ENCODE measurements around the gene SCD5. TPM values are rescaled to one million over a fixed set of nuclear protein-coding genes. Genes with fewer than 3 reads are reported as not detected.

SCD5 gene
- total and polyA plus RNA-seq, 2 experiments from 2014 or later, result 0.79 to 1.6 TPM

- H3K27ac Mint-ChIP-seq, result no peak overlapping the region
- no peaks in the 10 kb centered on the region for H3K9me3 Mint-ChIP-seq
- DNase-seq (ENCODE audit: low spot score) (no peak), ATAC-seq (no peak)
- no peak overlapping the region for H3K4me3 ChIP-seq
- H3K27me3 ChIP-seq (ENCODE audit: insufficient read depth), result no peaks in the 10 kb centered on the region
- peaks cover 21% of the 10 kb centered on the region for H3K4me1 Mint-ChIP-seq
- H4K20me1 ChIP-seq (replicated peaks; ENCODE audit: insufficient read depth), result no peaks in the 10 kb centered on the region
- peaks cover 7% of the 10 kb centered on the region; the same call in 1 of the 2 replicates for H3K4me1 ChIP-seq (ENCODE audit: insufficient read depth)
- H2AFZ ChIP-seq, result no peak overlapping the region
- H3K4me3 Mint-ChIP-seq, result no peak overlapping the region
- no peaks in the 10 kb centered on the region for H3K36me3 Mint-ChIP-seq (ENCODE audit: low read depth)
- no peak overlapping the region for H3K4me2 ChIP-seq
- H3F3A ChIP-seq (replicated peaks; ENCODE audit: low read depth), result no peaks in the 10 kb centered on the region
- no peaks in the 10 kb centered on the region for H3K36me3 ChIP-seq (ENCODE audit: insufficient read depth)
- TF ChIP-seq, protein P1, sequence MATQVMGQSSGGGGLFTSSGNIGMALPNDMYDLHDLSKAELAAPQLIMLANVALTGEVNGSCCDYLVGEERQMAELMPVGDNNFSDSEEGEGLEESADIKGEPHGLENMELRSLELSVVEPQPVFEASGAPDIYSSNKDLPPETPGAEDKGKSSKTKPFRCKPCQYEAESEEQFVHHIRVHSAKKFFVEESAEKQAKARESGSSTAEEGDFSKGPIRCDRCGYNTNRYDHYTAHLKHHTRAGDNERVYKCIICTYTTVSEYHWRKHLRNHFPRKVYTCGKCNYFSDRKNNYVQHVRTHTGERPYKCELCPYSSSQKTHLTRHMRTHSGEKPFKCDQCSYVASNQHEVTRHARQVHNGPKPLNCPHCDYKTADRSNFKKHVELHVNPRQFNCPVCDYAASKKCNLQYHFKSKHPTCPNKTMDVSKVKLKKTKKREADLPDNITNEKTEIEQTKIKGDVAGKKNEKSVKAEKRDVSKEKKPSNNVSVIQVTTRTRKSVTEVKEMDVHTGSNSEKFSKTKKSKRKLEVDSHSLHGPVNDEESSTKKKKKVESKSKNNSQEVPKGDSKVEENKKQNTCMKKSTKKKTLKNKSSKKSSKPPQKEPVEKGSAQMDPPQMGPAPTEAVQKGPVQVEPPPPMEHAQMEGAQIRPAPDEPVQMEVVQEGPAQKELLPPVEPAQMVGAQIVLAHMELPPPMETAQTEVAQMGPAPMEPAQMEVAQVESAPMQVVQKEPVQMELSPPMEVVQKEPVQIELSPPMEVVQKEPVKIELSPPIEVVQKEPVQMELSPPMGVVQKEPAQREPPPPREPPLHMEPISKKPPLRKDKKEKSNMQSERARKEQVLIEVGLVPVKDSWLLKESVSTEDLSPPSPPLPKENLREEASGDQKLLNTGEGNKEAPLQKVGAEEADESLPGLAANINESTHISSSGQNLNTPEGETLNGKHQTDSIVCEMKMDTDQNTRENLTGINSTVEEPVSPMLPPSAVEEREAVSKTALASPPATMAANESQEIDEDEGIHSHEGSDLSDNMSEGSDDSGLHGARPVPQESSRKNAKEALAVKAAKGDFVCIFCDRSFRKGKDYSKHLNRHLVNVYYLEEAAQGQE (IDR thresholded peaks at IDR 0.05; ENCODE audit: unreplicated experiment), result no peak
- TF ChIP-seq, protein P2, sequence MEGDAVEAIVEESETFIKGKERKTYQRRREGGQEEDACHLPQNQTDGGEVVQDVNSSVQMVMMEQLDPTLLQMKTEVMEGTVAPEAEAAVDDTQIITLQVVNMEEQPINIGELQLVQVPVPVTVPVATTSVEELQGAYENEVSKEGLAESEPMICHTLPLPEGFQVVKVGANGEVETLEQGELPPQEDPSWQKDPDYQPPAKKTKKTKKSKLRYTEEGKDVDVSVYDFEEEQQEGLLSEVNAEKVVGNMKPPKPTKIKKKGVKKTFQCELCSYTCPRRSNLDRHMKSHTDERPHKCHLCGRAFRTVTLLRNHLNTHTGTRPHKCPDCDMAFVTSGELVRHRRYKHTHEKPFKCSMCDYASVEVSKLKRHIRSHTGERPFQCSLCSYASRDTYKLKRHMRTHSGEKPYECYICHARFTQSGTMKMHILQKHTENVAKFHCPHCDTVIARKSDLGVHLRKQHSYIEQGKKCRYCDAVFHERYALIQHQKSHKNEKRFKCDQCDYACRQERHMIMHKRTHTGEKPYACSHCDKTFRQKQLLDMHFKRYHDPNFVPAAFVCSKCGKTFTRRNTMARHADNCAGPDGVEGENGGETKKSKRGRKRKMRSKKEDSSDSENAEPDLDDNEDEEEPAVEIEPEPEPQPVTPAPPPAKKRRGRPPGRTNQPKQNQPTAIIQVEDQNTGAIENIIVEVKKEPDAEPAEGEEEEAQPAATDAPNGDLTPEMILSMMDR (conservative IDR thresholded peaks at IDR 0.05; ENCODE audit: low read depth in 2 of 2), result no peak
- no peak for TF ChIP-seq CREB1 (CRISPR knock-in tag; IDR thresholded peaks at IDR 0.05; ENCODE audit: low read depth)
- no peak for TF ChIP-seq POLR2AphosphoS5 (IDR thresholded peaks at IDR 0.05; ENCODE audit: low read depth)
- TF ChIP-seq NANOG (IDR thresholded peaks at IDR 0.05; ENCODE audit: borderline replicate concordance), result no peak
- TF ChIP-seq EZH2phosphoT487 (IDR thresholded peaks at IDR 0.05; ENCODE audit: unreplicated experiment), result no peak
- TF ChIP-seq EZH2 (IDR thresholded peaks at IDR 0.05; ENCODE audit: low read depth, unreplicated experiment), result no peak
- no peak for TF ChIP-seq ZNF114 (CRISPR knock-in tag; IDR thresholded peaks at IDR 0.05)
- H3K27me3 Mint-ChIP-seq (ENCODE audit: insufficient read depth, low read depth, poor library complexity), result no peaks in the 10 kb centered on the region
- H3K27ac ChIP-seq (ENCODE audit: low read depth), result no peak overlapping the region
- 0 out of 2 replicates have a peak, but pooled peaks cover 6% of the 10 kb centered on the region for H3K9me2 ChIP-seq (ENCODE audit: insufficient read depth)
- no peaks in the 10 kb centered on the region for H3K79me2 ChIP-seq (replicated peaks; ENCODE audit: insufficient read depth)
These were observed 89.6 kb downstream of the SCD5 start for GRCh38 chr4:82708982-82709381.

- Mint-ChIP-seq H3K36me3 (ENCODE audit: low read depth) (no peaks in the 10 kb centered on the region), H3K4me1 (peaks cover 21% of the 10 kb centered on the region), H3K27me3 (ENCODE audit: insufficient read depth, low read depth, poor library complexity) (no peaks in the 10 kb centered on the region), H3K4me3 (no peak overlapping the region), H3K9me3 (no peaks in the 10 kb centered on the region), H3K27ac (no peak overlapping the region)
- no peaks in the 10 kb centered on the region for H3K36me3 ChIP-seq (ENCODE audit: insufficient read depth)
- TF ChIP-seq, protein P2 (conservative IDR thresholded peaks at IDR 0.05; ENCODE audit: low read depth in 2 of 2), result no peak
- TF ChIP-seq ETS1 (IDR thresholded peaks at IDR 0.05), result no peak
- TF ChIP-seq NANOG (IDR thresholded peaks at IDR 0.05; ENCODE audit: borderline replicate concordance), result no peak
- TF ChIP-seq EZH2 (IDR thresholded peaks at IDR 0.05; ENCODE audit: low read depth, unreplicated experiment), result no peak
- 0 out of 2 replicates have a peak, but pooled peaks cover 6% of the 10 kb centered on the region for H3K9me2 ChIP-seq (ENCODE audit: insufficient read depth)
- H3K4me1 ChIP-seq (ENCODE audit: insufficient read depth), result peaks cover 7% of the 10 kb centered on the region; the same call in 1 of the 2 replicates
- H3K27ac ChIP-seq (ENCODE audit: low read depth), result no peak overlapping the region
- H3K4me2 ChIP-seq, result no peak overlapping the region
- no peaks in the 10 kb centered on the region for H3F3A ChIP-seq (replicated peaks; ENCODE audit: low read depth)
- no peaks in the 10 kb centered on the region for H3K79me2 ChIP-seq (replicated peaks; ENCODE audit: insufficient read depth)
- DNase-seq (ENCODE audit: low spot score), result no peak
- no peak overlapping the region for H3K4me3 ChIP-seq
- no peaks in the 10 kb centered on the region for H3K27me3 ChIP-seq (ENCODE audit: insufficient read depth)
- ATAC-seq, result no peak
- no peak overlapping the region for H2AFZ ChIP-seq
- no peaks in the 10 kb centered on the region; the same call in 1 of the 2 replicates for H4K20me1 ChIP-seq (replicated peaks; ENCODE audit: insufficient read depth)
These were observed 92.1 kb downstream of the SCD5 start for GRCh38 chr4:82706349-82707000.

Measured in GM23338 (cell line).